GM10266 (cell line): ENCODE data around the gene KIF3A.

ENCODE experiments used
- DNase-seq: peaks from one replicate; pipeline ENCODE4 v3.0.0; 2012; ENCODE audit errors: extremely low spot score
- CTCF ChIP-seq: IDR thresholded peaks from 2 replicates; pipeline ENCODE4 v1.5.1; 2012; ENCODE audit warnings: mild to moderate bottlenecking, low read depth; ENCODE audit not compliant: control insufficient read depth, insufficient read depth; ENCODE audit errors: missing control alignments

KIF3A gene

DNA sequence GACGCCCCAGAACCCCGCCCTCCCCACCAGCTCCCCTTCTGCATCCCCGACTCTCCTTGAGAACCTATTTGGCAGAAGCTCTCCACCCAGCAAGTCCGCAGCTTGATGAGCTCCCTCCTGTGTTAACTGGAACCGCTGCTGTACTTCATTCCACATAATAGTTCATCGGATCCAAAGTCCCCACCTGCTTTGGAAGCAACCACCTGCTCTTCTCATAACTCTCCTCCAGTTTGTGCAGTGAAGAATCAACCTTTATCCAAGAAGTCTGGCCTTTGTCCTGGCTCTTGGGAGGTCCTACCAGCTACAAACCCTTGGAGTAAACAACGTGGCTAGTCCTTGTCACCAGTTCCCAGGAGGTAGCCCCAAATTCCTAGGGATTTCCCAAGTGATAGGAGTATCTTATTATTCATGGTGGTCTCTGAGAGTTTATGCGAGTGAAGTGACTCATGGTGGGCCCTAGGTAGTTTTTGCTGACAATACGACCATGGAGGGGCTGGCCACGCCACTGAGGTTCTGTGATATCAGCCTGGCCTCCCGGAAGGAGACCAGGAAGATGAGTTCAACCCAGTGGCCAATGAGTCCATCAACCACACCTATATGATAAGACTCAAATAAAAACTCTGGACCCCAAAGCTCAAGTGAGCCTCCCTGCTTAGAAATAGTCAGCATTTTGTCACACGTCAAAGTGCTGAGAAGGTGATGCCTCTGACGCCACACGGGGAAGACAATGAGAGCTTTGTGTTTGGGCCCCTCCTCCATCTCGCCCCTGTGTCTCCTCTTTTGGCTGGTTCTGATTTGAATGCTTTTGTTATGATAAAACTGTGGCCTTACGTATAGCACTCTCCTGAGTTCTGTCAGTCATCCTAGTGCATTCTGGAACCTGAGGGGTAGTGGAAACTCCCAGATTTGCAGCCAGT, 67.1 kb downstream of the KIF3A start:
- DNase-seq = no peak
- no peak for TF ChIP-seq CTCF

DNA sequence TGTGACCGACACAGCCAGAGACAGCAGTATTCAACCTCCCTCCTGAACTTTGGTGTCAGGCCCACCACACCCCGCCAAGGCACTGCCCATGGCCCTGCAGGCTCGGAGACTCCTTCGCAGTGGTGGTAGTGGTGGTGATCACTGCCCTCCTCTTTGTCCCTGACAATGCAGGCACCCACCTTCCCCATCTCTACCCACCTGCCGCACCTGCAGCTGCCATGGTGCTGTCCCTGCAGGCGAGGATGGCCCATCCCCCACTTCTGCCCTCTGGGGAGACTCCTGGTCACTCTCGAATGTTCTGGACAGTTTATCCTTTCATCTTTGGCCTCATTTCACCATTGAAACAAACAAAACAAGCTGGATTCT, 67.9 kb downstream of the KIF3A start:
- no peak for DNase-seq

GRCh38 chr5:132668706-132669454, 68.5 kb downstream of the KIF3A start:
- TF ChIP-seq CTCF = no peak
- DNase-seq = no peak

More for the DNA sequence above, 67.9 kb downstream of the KIF3A start:
- no peak for TF ChIP-seq CTCF

GRCh38 chr5:132667761-132668705, 69.3 kb downstream of the KIF3A start:
- no peak for DNase-seq
- TF ChIP-seq CTCF = no peak

- no peak for TF ChIP-seq CTCF
Measured at GRCh38 chr5:132667309-132667708, 70.0 kb downstream of the KIF3A start.

DNA sequence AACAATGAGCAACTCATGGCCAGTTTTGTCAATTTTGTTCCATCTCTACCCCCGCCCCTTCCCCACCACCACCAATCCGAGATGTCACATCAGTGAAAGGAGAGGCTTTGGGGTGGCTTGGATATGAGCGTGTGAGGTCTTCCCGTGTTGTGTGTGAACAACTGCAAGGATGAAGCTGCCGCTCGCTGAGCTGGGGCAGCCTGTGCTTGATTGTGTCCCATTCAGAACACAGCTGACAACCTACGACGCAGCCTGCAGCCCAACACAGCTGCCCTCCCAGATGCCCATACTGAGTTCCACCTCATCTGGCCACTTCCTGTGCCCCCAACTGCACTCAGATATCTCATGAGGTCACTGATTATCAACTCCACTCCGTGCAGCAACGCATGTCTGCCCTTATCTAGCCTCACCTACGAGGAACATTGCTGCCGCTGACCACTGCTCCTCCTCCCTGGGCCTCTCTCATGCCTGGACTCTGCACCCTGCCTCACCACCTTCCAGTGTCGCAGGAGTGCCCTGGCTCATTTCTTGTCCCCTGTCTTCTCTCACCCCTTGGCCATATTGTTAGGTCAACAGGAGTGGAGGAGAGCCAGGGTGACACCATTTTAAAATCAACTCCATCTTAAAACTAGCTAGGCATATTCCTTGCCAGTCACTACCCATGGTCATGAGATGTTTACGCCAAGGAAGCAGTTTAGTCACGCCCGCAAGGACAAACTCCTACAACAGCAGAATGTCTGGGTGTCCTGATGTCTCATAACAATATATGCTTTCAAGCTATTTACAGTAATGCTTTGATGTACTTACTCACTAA, 70.8 kb downstream of the KIF3A start:
- TF ChIP-seq CTCF = no peak
- DNase-seq = no peak

More at GRCh38 chr5:132667309-132667708, 70.0 kb downstream of the KIF3A start:
- DNase-seq = no peak
